Spleen (tissue), 7 donors: ENCODE data around the gene CELF1.

ENCODE experiments used
- CTCF ChIP-seq, 11 experiments: fragments of 200-600 bp in 7 of 11; fragments of 450-650 bp in 4 of 11; sonication (generic) in 4 of 11; IDR thresholded peaks in 8 of 11; conservative IDR thresholded peaks in 3 of 11; 1 replicate in 7 of 11; 2 replicates in 4 of 11; pipeline versions ENCODE4 v1.4.0 to v1.8.0; 2016 to 2021; ENCODE audit warnings: antibody characterized with exemption in 11 of 11, inconsistent platforms in 4 of 11, mild to moderate bottlenecking in 1 of 11
- POLR2A ChIP-seq, 3 donors: fragments of 450-650 bp; IDR thresholded peaks; one replicate each; pipeline ENCODE4 v1.5.1; 2017; ENCODE audit warnings: antibody characterized with exemption in 3 of 3, mild to moderate bottlenecking in 1 of 3
- donor health status: DM: no; HTN: no; CAD: no; lungs with moderate emphysema.
- donor health status: DM: no; HTN: no; CAD: no.
- donor health status: DM: no; HTN: no; CAD: no.

- no peak for TF ChIP-seq CTCF (IDR thresholded peaks at IDR 0.05 in 8 of 11, conservative IDR thresholded peaks at IDR 0.05 in 3 of 11)
- no peak for TF ChIP-seq POLR2A (IDR thresholded peaks at IDR 0.05)
These were observed 82.3 kb downstream of the CELF1 start for GRCh38 chr11:47470671-47471070.
